22Rv1 (cell line): ENCODE data around the gene DTYMK.

Source experiments
- CTCF ChIP-seq: fragments of 450-650 bp; IDR thresholded peaks from 2 replicates; pipeline ENCODE4 v1.5.1; 2017; ENCODE audit warnings: mild to moderate bottlenecking
- ZFX ChIP-seq: fragments of 450-650 bp; IDR thresholded peaks from 2 replicates; pipeline ENCODE4 v1.6.1; 2017; ENCODE audit warnings: antibody characterized with exemption, borderline replicate concordance

GRCh38 chr2:241636182-241637017 lies 50.2 kb downstream of the DTYMK start:
- no peak for TF ChIP-seq CTCF
- TF ChIP-seq ZFX = no peak
